ENCODE data around the gene MVB12B. TPM values are rescaled to one million over a fixed set of nuclear protein-coding genes. Genes with fewer than 3 reads are reported as not detected.

MVB12B gene
- total RNA-seq, 2 donors from 2014 or later = 1.1 to 13.3 TPM

DNA sequence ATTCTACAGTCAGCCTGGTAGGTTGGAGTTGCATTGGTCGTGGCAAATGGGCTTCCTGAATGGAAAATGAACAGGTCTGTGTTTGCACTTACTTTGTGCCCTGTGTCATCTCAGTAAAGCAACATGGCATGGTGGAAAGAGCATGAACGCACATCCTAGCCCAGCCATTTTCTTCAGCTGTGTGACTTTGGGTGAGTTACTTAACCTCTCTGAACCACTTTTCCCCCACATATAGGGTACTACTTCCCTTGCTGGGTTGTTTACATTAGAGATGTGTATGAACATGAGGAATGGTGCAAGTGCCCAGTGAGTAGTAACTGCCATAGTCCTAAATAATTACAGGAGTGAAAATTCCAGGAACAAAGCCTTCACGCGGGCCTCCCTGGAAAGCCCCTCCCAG lies 83.6 kb downstream of the MVB12B start:
- Mint-ChIP-seq H3K36me3 (no peaks in the 10 kb centered on the region), H3K27ac (peak overlapping the region in 1 of 2 donors; percentile 94), H3K9me3 (no peaks in the 10 kb centered on the region), H3K4me1 (ENCODE audit: low read depth in 2 of 2) (peaks cover 17 to 28% of the 10 kb centered on the region in 2 donors), H3K4me3 (no peak overlapping the region), H3K27me3 (no peaks in the 10 kb centered on the region)
- ATAC-seq (no peak), DNase-seq (ENCODE audit: low spot score) (no peak)

DNA sequence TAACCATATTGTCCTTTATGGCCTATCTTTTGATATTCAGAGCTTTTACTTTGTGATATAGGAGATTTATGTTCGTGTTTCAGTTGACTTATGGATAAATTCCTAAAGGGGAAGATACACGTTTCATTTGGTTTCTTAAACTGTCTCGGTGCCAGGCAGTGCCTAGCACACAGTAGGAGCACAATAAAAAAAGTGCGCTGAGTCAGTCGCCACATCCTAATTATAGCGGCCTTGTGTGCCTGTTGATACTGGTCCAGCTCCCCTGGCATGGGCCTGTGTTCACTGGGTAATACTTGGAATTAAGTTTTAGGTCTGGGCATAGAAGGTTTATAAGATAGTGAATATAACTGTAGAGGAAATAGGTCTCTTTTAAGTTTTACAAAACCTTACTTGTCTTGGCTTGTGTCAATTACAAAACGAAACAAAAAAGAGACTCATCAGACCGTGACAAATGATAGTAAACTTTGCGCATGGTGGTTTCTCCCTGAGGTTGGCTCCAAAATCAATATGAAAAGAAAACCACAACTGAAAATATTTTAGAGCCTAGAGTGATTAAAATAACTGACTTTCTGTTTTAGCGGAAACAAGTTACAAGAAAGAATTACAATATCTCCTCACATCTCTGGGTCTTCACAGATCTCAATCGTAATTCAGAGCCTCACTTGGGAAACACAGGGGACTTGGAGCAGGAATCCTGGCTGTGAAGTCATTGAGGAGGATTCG lies 84.8 kb downstream of the MVB12B start:
- no peaks in the 10 kb centered on the region for H3K27me3 Mint-ChIP-seq
- H3K4me3 Mint-ChIP-seq = peak overlapping the region; percentile 68
- ATAC-seq (peak; percentile 83 to 90), DNase-seq (ENCODE audit: low spot score) (peak; percentile 53)
- no peaks in the 10 kb centered on the region for H3K9me3 Mint-ChIP-seq
- no peaks in the 10 kb centered on the region for H3K36me3 Mint-ChIP-seq
- H3K4me1 Mint-ChIP-seq (ENCODE audit: low read depth in 2 of 2) = peaks cover 17 to 33% of the 10 kb centered on the region in 2 donors
- peak overlapping the region; percentile 91 to 94 for H3K27ac Mint-ChIP-seq

DNA sequence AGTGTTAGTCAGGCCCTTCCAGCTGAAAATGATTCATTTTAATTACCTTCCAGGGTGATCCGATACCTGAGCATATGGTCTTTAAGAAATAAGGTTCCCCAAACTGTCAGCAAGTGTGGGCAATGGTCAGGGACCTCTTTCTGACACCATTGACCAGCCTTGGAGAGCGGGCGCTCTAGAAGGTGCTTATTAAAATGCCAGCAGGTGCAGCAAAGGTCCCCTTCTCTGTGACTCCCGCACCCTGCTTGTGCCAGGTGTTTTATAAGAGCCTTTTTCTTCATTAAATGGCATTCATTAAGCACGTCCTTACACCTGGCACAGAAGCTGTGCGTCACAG lies 85.3 kb downstream of the MVB12B start:
- ATAC-seq (no peak), DNase-seq (ENCODE audit: low spot score) (no peak)
- Mint-ChIP-seq H3K9me3 (no peaks in the 10 kb centered on the region), H3K27me3 (no peaks in the 10 kb centered on the region), H3K36me3 (no peaks in the 10 kb centered on the region), H3K4me3 (peak overlapping the region; percentile 68), H3K4me1 (ENCODE audit: low read depth in 2 of 2) (peaks cover 17 to 33% of the 10 kb centered on the region in 2 donors), H3K27ac (peak overlapping the region; percentile 91 to 94)

DNA sequence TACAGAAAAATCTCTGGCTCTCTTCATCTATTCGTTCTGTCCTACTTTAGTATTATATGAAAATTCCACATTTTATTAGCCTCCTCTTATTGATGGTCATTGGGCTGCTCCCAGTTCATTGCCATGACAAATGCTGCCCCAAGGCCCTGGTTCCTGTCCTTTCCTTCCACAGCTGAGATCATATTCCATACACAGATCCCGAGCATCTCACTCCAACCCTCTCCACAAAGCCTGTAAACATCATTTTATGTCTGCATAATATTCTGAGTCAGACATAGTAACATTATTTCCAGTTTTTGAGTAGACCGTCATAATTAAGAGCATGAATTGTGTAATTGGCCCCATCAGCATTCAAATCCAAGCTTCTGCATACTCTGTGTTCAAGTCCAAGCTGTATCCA lies 86.3 kb downstream of the MVB12B start:
- Mint-ChIP-seq H3K27me3 (peaks cover 0 to 4% of the 10 kb centered on the region in 2 donors), H3K27ac (peak overlapping the region; percentile 91 to 94), H3K4me1 (ENCODE audit: low read depth in 2 of 2) (peaks cover 20 to 33% of the 10 kb centered on the region in 2 donors), H3K4me3 (peak overlapping the region; percentile 68), H3K36me3 (no peaks in the 10 kb centered on the region), H3K9me3 (no peaks in the 10 kb centered on the region)
- DNase-seq (ENCODE audit: low spot score) (no peak), ATAC-seq (no peak)

DNA sequence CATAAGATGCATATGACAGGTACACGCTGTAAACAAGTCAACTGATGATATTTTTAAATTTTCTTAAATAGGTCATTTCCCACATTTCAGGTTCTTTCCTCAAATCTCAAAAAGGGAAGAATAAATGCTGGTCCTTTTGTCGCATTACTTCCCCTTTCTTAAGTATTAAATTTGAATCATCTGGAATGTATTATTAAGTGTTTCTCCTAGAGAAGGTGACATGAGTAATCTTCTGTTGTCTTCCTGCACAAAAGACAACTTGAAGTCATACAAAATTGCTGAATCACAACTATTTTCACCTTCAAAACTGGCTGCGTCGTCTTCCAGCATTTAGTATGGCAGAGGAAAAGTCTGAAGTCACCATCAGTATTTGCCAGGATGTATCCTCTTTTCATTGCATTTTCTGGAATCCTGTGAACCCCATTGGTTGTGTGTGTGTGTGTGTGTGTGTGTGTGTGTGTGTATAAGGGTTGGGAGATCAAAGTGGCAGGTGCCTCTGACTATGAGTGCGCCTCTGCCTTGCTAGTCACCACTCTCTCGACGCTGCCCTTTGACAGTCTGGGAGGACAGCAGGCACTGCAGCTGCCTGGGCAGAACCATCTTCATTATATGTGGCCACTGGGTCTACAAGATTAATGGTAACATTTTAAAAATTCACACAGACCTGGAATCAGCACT lies 86.9 kb downstream of the MVB12B start:
- H3K36me3 Mint-ChIP-seq = no peaks in the 10 kb centered on the region
- no peak overlapping the region for H3K4me3 Mint-ChIP-seq
- H3K4me1 Mint-ChIP-seq (ENCODE audit: low read depth in 2 of 2) = peaks cover 21 to 33% of the 10 kb centered on the region in 2 donors
- H3K9me3 Mint-ChIP-seq = no peaks in the 10 kb centered on the region
- peaks cover 0 to 4% of the 10 kb centered on the region in 2 donors for H3K27me3 Mint-ChIP-seq
- ATAC-seq = no peak
- peak overlapping the region; percentile 91 to 94 for H3K27ac Mint-ChIP-seq
- peak; percentile 42 for DNase-seq (ENCODE audit: low spot score)

DNA sequence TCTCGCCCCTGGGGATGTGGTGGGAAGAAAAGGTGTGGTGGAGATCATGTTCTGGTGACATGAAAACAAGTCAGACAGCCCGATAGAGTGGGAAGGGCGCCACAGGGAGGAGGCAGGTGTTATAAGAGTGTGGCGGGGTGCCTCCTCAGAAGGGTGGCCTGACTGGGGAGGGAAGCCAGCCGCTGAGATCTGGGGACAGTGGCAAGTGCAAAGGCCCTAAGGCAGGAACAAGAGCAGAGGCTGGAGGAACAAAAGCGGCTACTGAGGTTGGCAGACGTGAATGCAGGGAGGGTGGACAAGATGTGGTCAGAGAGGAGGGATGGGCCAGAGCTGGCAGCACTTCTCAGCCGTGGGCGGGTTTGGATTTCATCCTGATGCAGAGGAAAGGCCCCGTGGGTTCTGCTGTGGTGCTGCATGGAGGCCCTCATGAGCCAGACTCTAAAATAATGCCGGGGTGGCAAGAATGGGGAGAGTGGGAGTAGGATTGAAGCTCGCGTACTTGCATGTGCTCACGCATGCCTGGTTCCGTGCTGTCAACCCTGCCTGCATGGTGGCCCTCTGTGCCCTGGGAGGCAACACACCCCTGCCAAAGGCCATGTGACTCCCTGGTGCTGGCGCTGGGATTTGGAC lies 89.2 kb downstream of the MVB12B start:
- H3K4me1 Mint-ChIP-seq (ENCODE audit: low read depth in 2 of 2) = peaks cover 24 to 26% of the 10 kb centered on the region in 2 donors

DNA sequence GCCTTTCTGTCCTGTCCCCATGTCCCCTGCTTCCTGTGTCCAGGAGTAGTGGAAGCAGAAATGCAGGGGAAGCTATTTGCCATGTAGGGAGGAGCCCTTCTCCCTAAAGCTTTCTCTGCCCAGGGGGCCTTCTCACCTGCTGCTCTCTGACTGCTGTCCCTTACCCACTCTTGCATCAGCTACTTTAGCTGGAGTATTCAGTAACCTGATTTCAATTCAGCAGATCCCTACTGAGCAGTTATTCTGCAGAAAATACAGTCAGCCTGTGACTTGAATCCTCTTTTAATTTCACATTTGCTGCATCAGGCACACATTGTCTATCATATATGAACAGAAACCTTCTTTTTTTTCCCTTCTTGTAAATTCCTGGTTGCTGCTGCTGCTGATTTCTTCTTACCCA lies 90.4 kb downstream of the MVB12B start:
- Mint-ChIP-seq H3K4me1 (ENCODE audit: low read depth in 2 of 2) (peaks cover 21% of the 10 kb centered on the region in 2 donors), H3K27ac (peak overlapping the region in 1 of 2 donors; percentile 13), H3K9me3 (no peaks in the 10 kb centered on the region), H3K4me3 (no peak overlapping the region), H3K36me3 (no peaks in the 10 kb centered on the region), H3K27me3 (peaks cover 0 to 14% of the 10 kb centered on the region in 2 donors)
- no peak for ATAC-seq
- no peak for DNase-seq (ENCODE audit: low spot score)

More for the DNA sequence above, 89.2 kb downstream of the MVB12B start:
- Mint-ChIP-seq H3K4me3 (no peak overlapping the region), H3K36me3 (no peaks in the 10 kb centered on the region), H3K27ac (peak overlapping the region in 1 of 2 donors; percentile 42), H3K27me3 (peaks cover 0 to 7% of the 10 kb centered on the region in 2 donors), H3K9me3 (no peaks in the 10 kb centered on the region)
- no peak for ATAC-seq
- DNase-seq (ENCODE audit: low spot score) = no peak

DNA sequence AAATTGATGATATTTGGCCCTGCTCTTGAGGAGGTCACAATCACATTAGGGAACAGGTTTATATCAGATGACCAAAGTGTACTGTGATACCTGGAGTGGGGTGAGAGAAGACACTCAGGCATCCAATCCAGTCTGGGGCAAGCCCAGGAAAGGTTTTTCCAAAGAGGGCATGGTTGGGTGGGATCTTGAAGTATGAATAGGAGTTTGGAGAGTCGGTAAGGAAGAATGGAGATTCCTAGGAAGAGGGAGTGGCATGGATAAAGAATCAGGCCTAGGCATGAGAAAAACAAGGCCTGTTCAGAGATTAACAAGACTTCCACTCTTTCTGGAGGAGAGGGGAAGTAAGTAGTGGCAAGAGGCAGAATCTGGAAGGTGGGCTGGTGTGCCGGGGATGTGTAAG lies 91.1 kb downstream of the MVB12B start:
- ATAC-seq = no peak
- no peak for DNase-seq (ENCODE audit: low spot score)
- H3K4me3 Mint-ChIP-seq = no peak overlapping the region
- no peaks in the 10 kb centered on the region for H3K36me3 Mint-ChIP-seq
- H3K27me3 Mint-ChIP-seq = peaks cover 0 to 14% of the 10 kb centered on the region in 2 donors
- H3K27ac Mint-ChIP-seq = no peak overlapping the region
- H3K9me3 Mint-ChIP-seq = no peaks in the 10 kb centered on the region
- H3K4me1 Mint-ChIP-seq (ENCODE audit: low read depth in 2 of 2) = peaks cover 21 to 22% of the 10 kb centered on the region in 2 donors

DNA sequence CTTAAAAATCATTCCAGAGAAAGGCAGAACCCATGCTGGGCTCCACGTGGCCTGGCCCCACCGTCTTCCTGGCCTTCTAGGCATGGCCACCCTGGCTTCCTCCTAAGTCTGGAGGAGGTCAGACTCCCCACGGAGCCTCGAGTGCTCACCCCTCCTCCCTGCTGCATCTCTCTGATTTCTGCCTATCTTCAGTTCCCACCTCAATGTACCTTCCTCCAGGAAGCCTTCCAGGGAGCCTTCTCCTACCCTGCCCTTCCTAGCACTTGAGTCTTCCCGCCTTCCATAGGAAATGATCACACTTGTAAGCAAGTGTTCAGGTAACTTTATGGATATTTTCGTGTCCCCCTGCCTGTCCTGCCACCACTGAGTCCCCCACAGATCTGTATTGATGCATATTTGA lies 92.0 kb downstream of the MVB12B start:
- no peak overlapping the region for H3K27ac Mint-ChIP-seq
- H3K4me1 Mint-ChIP-seq (ENCODE audit: low read depth in 2 of 2) = peaks cover 19 to 20% of the 10 kb centered on the region in 2 donors
- peaks cover 0 to 14% of the 10 kb centered on the region in 2 donors for H3K27me3 Mint-ChIP-seq
- no peaks in the 10 kb centered on the region for H3K36me3 Mint-ChIP-seq
- no peak overlapping the region for H3K4me3 Mint-ChIP-seq
- ATAC-seq (no peak), DNase-seq (ENCODE audit: low spot score) (no peak)
- H3K9me3 Mint-ChIP-seq = no peaks in the 10 kb centered on the region

DNA sequence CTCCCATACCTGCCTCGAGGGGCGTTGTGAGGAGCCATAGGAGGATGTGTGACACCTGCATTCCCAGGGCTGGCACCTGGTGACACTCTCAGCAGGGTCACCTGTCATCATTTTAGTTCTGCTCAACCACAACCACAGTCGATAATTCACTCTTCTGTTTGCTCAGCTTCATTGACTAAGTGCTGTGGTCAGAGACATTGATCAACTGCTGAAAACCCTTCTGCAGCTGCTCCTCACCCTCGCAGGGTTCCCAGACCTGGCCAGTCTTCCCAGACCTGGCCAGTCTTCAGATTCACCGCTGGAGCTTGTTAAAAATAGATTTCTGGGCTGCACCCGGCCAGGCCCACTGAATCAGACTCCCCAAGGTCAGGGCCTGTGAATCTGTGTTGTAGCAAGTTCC lies 92.8 kb downstream of the MVB12B start:
- H3K36me3 Mint-ChIP-seq = no peaks in the 10 kb centered on the region
- DNase-seq (ENCODE audit: low spot score) (no peak), ATAC-seq (no peak)
- H3K27ac Mint-ChIP-seq = no peak overlapping the region
- H3K4me3 Mint-ChIP-seq = no peak overlapping the region
- no peaks in the 10 kb centered on the region for H3K9me3 Mint-ChIP-seq
- peaks cover 0 to 15% of the 10 kb centered on the region in 2 donors for H3K27me3 Mint-ChIP-seq
- peaks cover 19 to 20% of the 10 kb centered on the region in 2 donors for H3K4me1 Mint-ChIP-seq (ENCODE audit: low read depth in 2 of 2)

DNA sequence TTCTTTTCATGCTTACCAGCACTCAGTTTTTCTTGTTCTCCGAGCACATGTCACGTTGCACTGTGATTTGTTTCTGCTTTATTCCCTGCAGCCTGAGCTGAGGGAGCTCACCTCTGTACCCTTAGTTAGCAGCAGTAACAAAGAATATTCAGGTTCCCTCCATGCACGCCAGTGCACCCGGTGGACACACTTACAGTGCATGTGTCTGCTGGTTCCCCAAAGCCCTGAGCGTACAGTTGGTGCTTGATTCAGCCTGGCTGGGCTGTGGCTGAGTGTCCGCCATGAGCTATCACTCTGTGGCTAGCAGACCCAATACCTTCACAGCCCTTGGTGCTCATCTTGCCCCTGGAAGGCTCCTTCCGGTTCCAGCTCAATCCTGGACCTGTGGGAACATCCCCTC lies 93.5 kb downstream of the MVB12B start:
- H3K36me3 Mint-ChIP-seq = no peaks in the 10 kb centered on the region
- no peak overlapping the region for H3K27ac Mint-ChIP-seq
- peaks cover 0 to 18% of the 10 kb centered on the region in 2 donors for H3K27me3 Mint-ChIP-seq
- H3K4me1 Mint-ChIP-seq (ENCODE audit: low read depth in 2 of 2) = peaks cover 19 to 20% of the 10 kb centered on the region in 2 donors
- ATAC-seq (no peak), DNase-seq (ENCODE audit: low spot score) (no peak)
- H3K4me3 Mint-ChIP-seq = no peak overlapping the region
- H3K9me3 Mint-ChIP-seq = no peaks in the 10 kb centered on the region

DNA sequence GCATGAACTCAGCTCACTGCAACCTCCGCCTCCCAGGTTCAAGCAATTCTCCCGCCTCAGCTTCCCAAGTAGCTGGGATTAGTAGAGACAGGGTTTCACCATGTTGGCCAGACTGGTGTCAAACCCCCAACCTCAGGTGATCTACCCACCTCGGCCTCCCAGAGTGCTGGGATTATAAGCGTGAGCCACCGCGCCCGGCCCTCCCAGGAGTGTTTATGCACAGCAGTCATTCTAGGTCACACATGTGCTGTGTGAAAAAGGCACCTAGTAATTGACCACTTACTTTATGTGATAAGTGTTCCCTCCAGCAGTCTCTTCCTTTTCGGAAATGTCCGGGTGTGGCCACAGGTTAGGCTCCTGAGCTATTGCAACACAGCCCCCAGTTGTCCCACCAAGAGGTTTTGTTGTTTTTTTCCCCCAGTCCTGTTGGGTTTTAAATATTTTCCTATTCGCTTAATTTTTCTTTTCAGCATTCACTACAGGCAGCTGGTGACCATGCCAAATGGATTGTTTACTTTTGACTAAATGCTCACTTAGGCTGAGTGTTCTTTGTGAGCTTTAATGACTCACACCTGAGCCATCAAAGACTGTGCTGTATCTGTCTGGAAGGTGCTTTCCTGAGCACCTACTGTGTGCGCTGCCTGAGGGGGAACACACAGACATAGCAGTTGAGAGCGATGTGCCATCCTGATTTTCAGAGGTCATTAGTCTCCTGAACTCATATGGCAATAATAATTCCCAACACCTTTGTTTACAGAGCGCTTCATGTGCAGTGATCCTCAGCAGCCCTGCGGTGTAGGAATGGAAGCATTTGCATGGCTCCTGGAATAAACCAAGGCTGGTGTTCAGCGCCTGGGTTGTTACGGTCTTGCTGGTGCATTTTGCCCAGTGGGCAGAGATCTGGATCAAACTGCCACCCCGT lies 94.3 kb downstream of the MVB12B start:
- Mint-ChIP-seq H3K4me3 (no peak overlapping the region), H3K9me3 (no peaks in the 10 kb centered on the region), H3K27me3 (peaks cover 0 to 18% of the 10 kb centered on the region in 2 donors), H3K36me3 (no peaks in the 10 kb centered on the region), H3K4me1 (ENCODE audit: low read depth in 2 of 2) (peaks cover 14 to 20% of the 10 kb centered on the region in 2 donors), H3K27ac (no peak overlapping the region)
- DNase-seq (ENCODE audit: low spot score) (no peak), ATAC-seq (no peak)

Data from natural killer cell treated with Interleukin-12 subunit alpha and Interleukin-12 subunit beta and Interleukin-15 and Interleukin-18, amount 100 ng/mL, for 72 hours (primary cell).